Measurements from ENCODE around the gene ZNF774. TPM values are rescaled to one million over a fixed set of nuclear protein-coding genes. Genes with fewer than 3 reads are reported as not detected.

ZNF774 gene
- total and polyA plus RNA-seq, 2 of the 13 experiments (the other 11 are each of a cell fraction or from before 2014, with no cell fraction given), result 0.59 to 1.4 TPM

DNA sequence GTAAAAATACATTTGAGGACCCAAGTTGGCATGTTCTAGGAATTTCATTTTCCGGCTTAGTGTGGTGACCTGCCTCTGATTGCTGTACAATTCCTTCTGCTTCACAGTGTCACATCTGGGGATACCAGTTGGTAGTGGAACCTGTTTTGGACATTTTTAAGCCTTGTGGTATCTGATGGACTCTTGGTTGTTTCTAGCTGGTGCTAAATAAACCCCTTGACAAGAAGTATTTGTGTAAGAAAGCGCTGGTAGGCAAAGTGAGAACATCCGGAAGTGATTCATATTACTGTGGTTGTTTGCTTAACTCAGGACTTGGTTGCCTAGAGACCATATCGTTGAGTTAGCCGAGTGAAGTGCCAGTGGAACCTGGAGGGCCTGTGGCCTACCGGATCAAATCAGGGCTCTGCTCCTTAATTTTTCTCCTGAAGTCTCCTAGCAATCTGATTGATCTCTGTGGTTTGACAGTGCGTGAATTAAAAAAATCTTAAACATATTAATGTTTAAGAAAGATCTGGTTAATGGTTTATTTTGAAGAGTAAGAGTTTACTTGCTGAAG, 48.8 kb downstream of the ZNF774 start (continued):
- TF ChIP-seq, protein P1, sequence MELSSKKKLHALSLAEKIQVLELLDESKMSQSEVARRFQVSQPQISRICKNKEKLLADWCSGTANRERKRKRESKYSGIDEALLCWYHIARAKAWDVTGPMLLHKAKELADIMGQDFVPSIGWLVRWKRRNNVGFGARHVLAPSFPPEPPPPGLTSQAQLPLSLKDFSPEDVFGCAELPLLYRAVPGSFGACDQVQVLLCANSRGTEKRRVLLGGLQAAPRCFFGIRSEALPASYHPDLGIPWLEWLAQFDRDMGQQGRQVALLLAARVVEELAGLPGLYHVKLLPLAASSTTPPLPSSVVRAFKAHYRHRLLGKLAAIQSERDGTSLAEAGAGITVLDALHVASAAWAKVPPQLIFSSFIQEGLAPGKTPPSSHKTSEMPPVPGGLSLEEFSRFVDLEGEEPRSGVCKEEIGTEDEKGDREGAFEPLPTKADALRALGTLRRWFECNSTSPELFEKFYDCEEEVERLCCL (CRISPR knock-in tag; IDR thresholded peaks at IDR 0.05; ENCODE audit: borderline replicate concordance), result no peak
- TF ChIP-seq, protein P2, sequence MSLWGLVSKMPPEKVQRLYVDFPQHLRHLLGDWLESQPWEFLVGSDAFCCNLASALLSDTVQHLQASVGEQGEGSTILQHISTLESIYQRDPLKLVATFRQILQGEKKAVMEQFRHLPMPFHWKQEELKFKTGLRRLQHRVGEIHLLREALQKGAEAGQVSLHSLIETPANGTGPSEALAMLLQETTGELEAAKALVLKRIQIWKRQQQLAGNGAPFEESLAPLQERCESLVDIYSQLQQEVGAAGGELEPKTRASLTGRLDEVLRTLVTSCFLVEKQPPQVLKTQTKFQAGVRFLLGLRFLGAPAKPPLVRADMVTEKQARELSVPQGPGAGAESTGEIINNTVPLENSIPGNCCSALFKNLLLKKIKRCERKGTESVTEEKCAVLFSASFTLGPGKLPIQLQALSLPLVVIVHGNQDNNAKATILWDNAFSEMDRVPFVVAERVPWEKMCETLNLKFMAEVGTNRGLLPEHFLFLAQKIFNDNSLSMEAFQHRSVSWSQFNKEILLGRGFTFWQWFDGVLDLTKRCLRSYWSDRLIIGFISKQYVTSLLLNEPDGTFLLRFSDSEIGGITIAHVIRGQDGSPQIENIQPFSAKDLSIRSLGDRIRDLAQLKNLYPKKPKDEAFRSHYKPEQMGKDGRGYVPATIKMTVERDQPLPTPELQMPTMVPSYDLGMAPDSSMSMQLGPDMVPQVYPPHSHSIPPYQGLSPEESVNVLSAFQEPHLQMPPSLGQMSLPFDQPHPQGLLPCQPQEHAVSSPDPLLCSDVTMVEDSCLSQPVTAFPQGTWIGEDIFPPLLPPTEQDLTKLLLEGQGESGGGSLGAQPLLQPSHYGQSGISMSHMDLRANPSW (CRISPR knock-in tag; IDR thresholded peaks at IDR 0.05; ENCODE audit: borderline replicate concordance), result no peak
- TF ChIP-seq ZNF703 (CRISPR knock-in tag; IDR thresholded peaks at IDR 0.05; ENCODE audit: borderline replicate concordance), result no peak
- TF ChIP-seq, protein P3, sequence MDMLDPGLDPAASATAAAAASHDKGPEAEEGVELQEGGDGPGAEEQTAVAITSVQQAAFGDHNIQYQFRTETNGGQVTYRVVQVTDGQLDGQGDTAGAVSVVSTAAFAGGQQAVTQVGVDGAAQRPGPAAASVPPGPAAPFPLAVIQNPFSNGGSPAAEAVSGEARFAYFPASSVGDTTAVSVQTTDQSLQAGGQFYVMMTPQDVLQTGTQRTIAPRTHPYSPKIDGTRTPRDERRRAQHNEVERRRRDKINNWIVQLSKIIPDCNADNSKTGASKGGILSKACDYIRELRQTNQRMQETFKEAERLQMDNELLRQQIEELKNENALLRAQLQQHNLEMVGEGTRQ (IDR thresholded peaks at IDR 0.05; ENCODE audit: low read depth, low read length), result no peak
- TF ChIP-seq, protein P3 (CRISPR knock-in tag; IDR thresholded peaks at IDR 0.05; ENCODE audit: borderline replicate concordance), result no peak
- no peak for TF ChIP-seq ZNF598 (CRISPR knock-in tag; IDR thresholded peaks at IDR 0.05; ENCODE audit: borderline replicate concordance)
- no peak for TF ChIP-seq TAF1 (CRISPR knock-in tag; IDR thresholded peaks at IDR 0.05)
- no peak for TF ChIP-seq SP140L (CRISPR knock-in tag; IDR thresholded peaks at IDR 0.05; ENCODE audit: borderline replicate concordance)
- TF ChIP-seq ETV5 (CRISPR knock-in tag; IDR thresholded peaks at IDR 0.05; ENCODE audit: borderline replicate concordance), result peak; percentile 96
- TF ChIP-seq IRF2 (CRISPR knock-in tag; IDR thresholded peaks at IDR 0.05), result 0 out of 2 replicates have a peak, but pooled peaks have one; percentile 23
- no peak for TF ChIP-seq NFIC (IDR thresholded peaks at IDR 0.05; ENCODE audit: low read length)
- TF ChIP-seq PCBP2 (optimal IDR thresholded peaks at IDR 0.05; ENCODE audit: low read depth, low read length, poor library complexity, severe bottlenecking), result no peak
- no peak for TF ChIP-seq ZNF432 (CRISPR knock-in tag; IDR thresholded peaks at IDR 0.05; ENCODE audit: borderline replicate concordance)
- no peak for TF ChIP-seq ZNF318 (CRISPR knock-in tag; IDR thresholded peaks at IDR 0.05)
